A549 (cell line): Measurements from ENCODE around the gene PCDH1.

Experiments
- CHD2 ChIP-seq: fragments of 150-350 bp; IDR thresholded peaks from 2 replicates; pipeline ENCODE4 v1.6.1; 2014; ENCODE audit warnings: low read length; ENCODE audit not compliant: partially characterized antibody
- ZFP36 ChIP-seq: fragments of 450-650 bp; IDR thresholded peaks from 2 replicates; pipeline ENCODE4 v1.6.1; 2014; ENCODE audit warnings: borderline replicate concordance; ENCODE audit not compliant: partially characterized antibody
- TF ChIP-seq, protein P1 (sequence below): fragments of 250-450 bp; sonication (Bioruptor Pico); IDR thresholded peaks from 2 replicates; pipeline ENCODE4 v1.5.0; 2021; ENCODE audit warnings: mild to moderate bottlenecking, moderate library complexity, borderline replicate concordance

DNA sequence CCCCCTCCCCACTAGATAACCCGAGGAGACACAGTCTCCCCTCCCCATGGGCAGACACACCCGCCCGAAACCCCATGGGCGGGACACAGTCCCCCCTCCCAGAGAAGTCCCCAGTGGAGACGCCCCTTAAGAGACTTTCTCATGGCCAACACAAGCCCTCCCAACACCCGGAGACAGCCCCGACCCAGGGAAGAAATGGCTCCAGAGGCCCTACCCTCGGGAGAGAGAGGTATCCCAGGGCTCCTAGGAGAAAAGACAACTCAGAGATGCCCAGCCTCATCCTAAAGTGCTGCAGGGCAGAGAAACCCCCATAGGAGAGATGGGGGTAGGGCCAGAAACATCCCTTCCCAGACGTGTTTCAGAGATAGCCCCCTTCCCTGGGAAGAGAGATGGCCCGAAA is 27.4 kb downstream of the PCDH1 start:
- TF ChIP-seq, protein P1, sequence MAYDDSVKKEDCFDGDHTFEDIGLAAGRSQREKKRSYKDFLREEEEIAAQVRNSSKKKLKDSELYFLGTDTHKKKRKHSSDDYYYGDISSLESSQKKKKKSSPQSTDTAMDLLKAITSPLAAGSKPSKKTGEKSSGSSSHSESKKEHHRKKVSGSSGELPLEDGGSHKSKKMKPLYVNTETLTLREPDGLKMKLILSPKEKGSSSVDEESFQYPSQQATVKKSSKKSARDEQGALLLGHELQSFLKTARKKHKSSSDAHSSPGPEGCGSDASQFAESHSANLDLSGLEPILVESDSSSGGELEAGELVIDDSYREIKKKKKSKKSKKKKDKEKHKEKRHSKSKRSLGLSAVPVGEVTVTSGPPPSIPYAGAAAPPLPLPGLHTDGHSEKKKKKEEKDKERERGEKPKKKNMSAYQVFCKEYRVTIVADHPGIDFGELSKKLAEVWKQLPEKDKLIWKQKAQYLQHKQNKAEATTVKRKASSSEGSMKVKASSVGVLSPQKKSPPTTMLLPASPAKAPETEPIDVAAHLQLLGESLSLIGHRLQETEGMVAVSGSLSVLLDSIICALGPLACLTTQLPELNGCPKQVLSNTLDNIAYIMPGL = no peak
- TF ChIP-seq ZFP36 (no peak), CHD2 (no peak)
